HG02973 (cell line): ENCODE data around the gene SNX4.
"Not testable (repeated sequence)": the region's sequence is repeated elsewhere in the genome, so short reads cannot be mapped to it uniquely, and the experiment has no call there.

Source experiments
- ATAC-seq: cut with Tn5 transposase; IDR thresholded peaks from one replicate; pipeline ENCODE4 v1.9.1; 2021; ENCODE audit warnings: moderate library complexity; ENCODE audit not compliant: unreplicated experiment

SNX4 gene

GRCh38 chr3:125406070-125406469, 113.9 kb downstream of the SNX4 start:
- ATAC-seq, result no peak

- ATAC-seq, result not testable (repeated sequence)
These were observed 114.5 kb downstream of the SNX4 start for GRCh38 chr3:125405515-125405914.

GRCh38 chr3:125403789-125404188, 116.2 kb downstream of the SNX4 start:
- no peak for ATAC-seq

DNA sequence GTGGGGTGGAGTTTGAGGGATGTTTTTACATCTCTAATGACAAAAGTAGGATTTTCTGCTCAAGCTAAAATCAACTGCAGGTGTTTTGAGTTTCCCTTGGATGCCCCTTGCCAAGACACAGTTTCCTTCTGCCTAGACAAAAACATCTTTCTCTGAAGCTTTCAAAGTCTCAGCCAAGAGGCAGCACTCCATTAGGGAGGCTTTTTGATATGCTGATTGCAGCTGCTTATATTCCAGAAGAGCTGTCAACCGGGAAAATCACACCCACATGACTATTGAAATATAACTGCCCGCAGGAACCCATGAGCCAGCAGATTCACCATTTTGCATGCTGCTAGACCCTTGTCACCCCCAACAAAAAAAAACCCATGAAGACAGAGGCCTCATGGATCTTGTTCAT, 117.4 kb downstream of the SNX4 start:
- no peak for ATAC-seq

DNA sequence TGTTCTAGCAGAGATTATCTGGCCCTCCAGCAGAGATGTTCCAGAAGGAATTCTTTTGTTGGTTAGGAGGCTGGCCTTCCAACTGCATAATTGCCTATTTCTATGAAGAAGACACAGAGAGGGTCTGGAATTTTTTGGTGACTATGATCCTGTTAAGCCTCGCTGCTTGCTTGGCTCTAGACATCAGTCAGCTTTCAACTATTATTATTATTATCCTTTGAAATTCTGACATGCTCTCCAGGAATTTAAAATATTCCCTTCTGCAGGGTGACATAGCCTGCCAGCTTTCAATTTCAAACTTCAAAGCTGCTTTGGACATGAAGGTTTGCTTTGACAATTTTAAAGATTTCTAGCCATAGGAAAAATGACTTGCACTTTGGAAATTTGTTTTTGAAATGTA, 118.6 kb downstream of the SNX4 start:
- ATAC-seq, result no peak

- no peak for ATAC-seq
These were observed 121.0 kb downstream of the SNX4 start for GRCh38 chr3:125398952-125399351.
